Ishikawa (cell line): ENCODE measurements around the gene MLLT3.

ENCODE experiments used
- CEBPB ChIP-seq: IDR thresholded peaks from 2 replicates; pipeline ENCODE4 v1.6.1; 2012
- CREB1 ChIP-seq: IDR thresholded peaks from 2 replicates; pipeline ENCODE4 v1.6.1; 2012; ENCODE audit warnings: low read depth
- EGR1 ChIP-seq: IDR thresholded peaks from 2 replicates; pipeline ENCODE4 v1.6.1; 2012
- EP300 ChIP-seq: IDR thresholded peaks from 2 replicates; pipeline ENCODE4 v1.6.1; 2012; ENCODE audit warnings: borderline replicate concordance
- FOXM1 ChIP-seq: IDR thresholded peaks from 2 replicates; pipeline ENCODE4 v1.6.1; 2012; ENCODE audit warnings: low read depth, borderline replicate concordance
- MAX ChIP-seq: IDR thresholded peaks from 2 replicates; pipeline ENCODE4 v1.6.1; 2012
- NFIC ChIP-seq: IDR thresholded peaks from 2 replicates; pipeline ENCODE4 v1.6.1; 2012
- RAD21 ChIP-seq: IDR thresholded peaks from 2 replicates; pipeline ENCODE4 v1.6.1; 2012; ENCODE audit warnings: low read depth
- REST ChIP-seq: IDR thresholded peaks from 2 replicates; pipeline ENCODE4 v1.6.1; 2012; ENCODE audit warnings: low read depth, mild to moderate bottlenecking
- TAF1 ChIP-seq: IDR thresholded peaks from 2 replicates; pipeline ENCODE4 v1.6.1; 2012; ENCODE audit warnings: low read depth, mild to moderate bottlenecking
- TCF12 ChIP-seq: IDR thresholded peaks from 2 replicates; pipeline ENCODE4 v1.6.1; 2012; ENCODE audit warnings: low read depth
- TEAD4 ChIP-seq: IDR thresholded peaks from 2 replicates; pipeline ENCODE4 v1.6.1; 2012
- USF1 ChIP-seq: IDR thresholded peaks from 2 replicates; pipeline ENCODE4 v1.6.1; 2012
- YY1 ChIP-seq: IDR thresholded peaks from 2 replicates; pipeline ENCODE4 v1.6.1; 2012; ENCODE audit warnings: low read depth
- ZBTB7A ChIP-seq: IDR thresholded peaks from 2 replicates; pipeline ENCODE4 v1.6.1; 2012; ENCODE audit warnings: low read depth

MLLT3 gene

DNA sequence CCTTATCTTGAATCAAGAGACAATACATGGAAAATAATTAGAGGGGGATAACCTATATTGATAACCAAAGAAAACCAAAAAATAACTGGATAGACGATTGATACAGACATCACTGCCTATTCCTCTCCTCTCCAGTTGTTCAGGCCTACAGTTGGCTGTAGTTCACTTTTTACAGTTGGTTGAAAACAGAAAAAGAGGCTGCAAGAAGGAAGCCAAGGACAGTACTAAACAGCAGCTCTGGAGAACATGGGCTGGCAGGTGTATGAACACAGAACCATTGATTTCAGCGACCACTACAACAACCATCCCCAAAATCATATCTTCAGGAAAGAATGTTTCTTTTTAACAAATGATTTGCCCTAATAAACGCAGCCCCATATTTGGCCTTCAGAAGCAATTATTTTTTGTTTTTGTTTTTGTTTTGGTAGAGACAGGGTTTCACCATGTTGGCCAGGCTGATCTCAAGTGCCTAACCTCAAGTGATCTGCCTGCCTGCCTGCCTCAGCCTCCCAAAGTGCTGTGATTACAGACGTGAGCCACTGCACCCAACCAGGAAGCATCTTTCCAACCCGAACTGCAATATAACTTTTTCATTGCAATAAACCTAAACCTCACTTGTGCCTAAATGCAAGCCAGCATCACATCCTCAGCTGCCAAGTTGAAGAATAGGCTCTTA lies 64.3 kb downstream of the MLLT3 start:
- TF ChIP-seq TAF1 (no peak), RAD21 (no peak), TCF12 (no peak), NFIC (no peak), FOXM1 (no peak), EGR1 (no peak), MAX (no peak), CEBPB (no peak), CREB1 (no peak)

DNA sequence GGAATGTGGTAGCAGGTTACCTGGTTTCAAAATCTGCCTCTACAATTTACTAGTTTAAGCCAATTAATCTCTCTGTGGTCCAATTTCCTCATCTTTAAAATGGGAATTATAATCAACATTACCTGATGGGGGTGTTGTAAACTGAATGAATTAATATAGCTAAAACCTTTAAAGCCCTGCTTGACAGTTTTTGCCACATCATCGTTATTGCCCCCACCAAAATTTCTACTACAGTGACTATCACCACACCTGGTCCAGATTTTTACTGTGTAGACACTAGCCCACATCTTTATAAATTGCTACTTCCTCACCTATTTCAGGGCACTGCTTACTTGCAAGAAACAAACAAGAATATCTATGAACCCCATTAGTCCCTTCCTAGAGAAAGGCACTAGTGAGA lies 65.0 kb downstream of the MLLT3 start:
- TF ChIP-seq EP300 (no peak), TEAD4 (no peak), REST (no peak), TCF12 (no peak), CEBPB (no peak), USF1 (no peak), EGR1 (no peak), CREB1 (no peak), FOXM1 (no peak), MAX (no peak), ZBTB7A (no peak)

DNA sequence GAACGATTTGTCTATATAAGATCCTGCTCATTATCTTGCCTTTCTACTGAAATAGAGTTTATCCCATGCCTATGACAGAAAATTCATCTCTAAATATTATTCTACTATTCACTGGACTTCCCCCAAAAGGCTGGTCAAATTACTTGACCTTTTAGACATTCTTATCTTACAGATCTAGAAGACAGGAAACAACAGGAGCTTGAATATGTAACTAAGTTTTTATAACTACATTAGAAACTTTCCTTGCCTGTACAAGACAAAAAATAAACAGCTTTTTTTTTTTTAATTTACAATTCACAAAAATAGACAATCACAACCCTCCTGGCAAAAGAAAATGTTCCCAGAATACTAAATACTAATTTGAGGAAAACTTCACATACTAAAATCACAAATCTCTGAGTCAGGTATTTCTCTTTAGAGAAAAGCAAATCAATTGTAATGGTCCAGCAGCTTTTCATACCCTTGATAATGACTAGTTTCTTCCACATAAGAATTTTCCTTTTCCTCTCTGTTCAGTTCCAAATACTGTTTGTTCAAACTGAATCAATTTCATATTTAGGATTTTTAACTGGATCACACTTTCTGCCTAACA lies 68.6 kb downstream of the MLLT3 start:
- TF ChIP-seq TCF12 = no peak
- no peak for TF ChIP-seq YY1
- TF ChIP-seq CEBPB = no peak
- TF ChIP-seq NFIC = no peak
- no peak for TF ChIP-seq EGR1
- TF ChIP-seq ZBTB7A = no peak
- TF ChIP-seq TAF1 = no peak
- TF ChIP-seq RAD21 = no peak
- TF ChIP-seq REST = no peak
- no peak for TF ChIP-seq FOXM1
- TF ChIP-seq EP300 = no peak
- TF ChIP-seq TEAD4 = no peak

- TF ChIP-seq NFIC (no peak), CREB1 (no peak), MAX (no peak), USF1 (no peak), EGR1 (no peak), EP300 (no peak), TAF1 (no peak), ZBTB7A (no peak), RAD21 (no peak), FOXM1 (no peak), REST (no peak), CEBPB (no peak), TEAD4 (no peak), YY1 (no peak), TCF12 (no peak)
Observed at GRCh38 chr9:20552874-20553557, 69.3 kb downstream of the MLLT3 start.
